Activated naive CD8-positive, alpha-beta T cell treated with anti-CD3 and anti-CD28 coated beads for 36 hours (primary cell): Measurements from ENCODE around the gene PTGDS. TPM values are rescaled to one million over a fixed set of nuclear protein-coding genes. Genes with fewer than 3 reads are reported as not detected.

Experiments used
- DNase-seq: peaks from one replicate; pipeline ENCODE4 v3.0.0; 2021
- H3K27ac Mint-ChIP-seq: one replicate; pipeline ENCODE4 v1.8.0; 2022; ENCODE audit warnings: mild to moderate bottlenecking, moderate library complexity, mixed read lengths
- H3K27me3 Mint-ChIP-seq: one replicate; pipeline ENCODE4 v1.8.0; 2022; ENCODE audit warnings: mild to moderate bottlenecking, mixed read lengths
- H3K36me3 Mint-ChIP-seq: one replicate; pipeline ENCODE4 v1.8.0; 2021; ENCODE audit warnings: mild to moderate bottlenecking, mixed read lengths
- H3K4me1 Mint-ChIP-seq: one replicate; pipeline ENCODE4 v1.8.0; 2021; ENCODE audit warnings: mixed read lengths
- H3K4me3 Mint-ChIP-seq: one replicate; pipeline ENCODE4 v1.8.0; 2022; ENCODE audit warnings: mild to moderate bottlenecking, moderate library complexity, mixed read lengths
- H3K9me3 Mint-ChIP-seq: one replicate; pipeline ENCODE4 v1.8.0; 2022; ENCODE audit warnings: mixed read lengths
- total RNA-seq, 2 experiments: library from RNA; stranded (reverse); gene quantifications; one replicate each; pipeline ENCODE4 v1.2.3, GENCODE V29; 2021

PTGDS gene
- total RNA-seq, 2 experiments from 2014 or later, result not detected

- Mint-ChIP-seq H3K27me3 (peaks cover 24% of the 10 kb centered on the region), H3K9me3 (no peaks in the 10 kb centered on the region), H3K36me3 (no peaks in the 10 kb centered on the region), H3K4me1 (no peaks in the 10 kb centered on the region), H3K4me3 (no peak overlapping the region), H3K27ac (no peak overlapping the region)
- no peak for DNase-seq
These were observed 6.5 kb downstream of the PTGDS start for GRCh38 chr9:136983656-136984314.

- H3K4me3 Mint-ChIP-seq, result no peak overlapping the region
- H3K27me3 Mint-ChIP-seq, result peaks cover 24% of the 10 kb centered on the region
- no peak overlapping the region for H3K27ac Mint-ChIP-seq
- DNase-seq, result no peak
- H3K36me3 Mint-ChIP-seq, result no peaks in the 10 kb centered on the region
- no peaks in the 10 kb centered on the region for H3K4me1 Mint-ChIP-seq
- no peaks in the 10 kb centered on the region for H3K9me3 Mint-ChIP-seq
These were observed 7.2 kb downstream of the PTGDS start for GRCh38 chr9:136984464-136985026.

- no peak overlapping the region for H3K27ac Mint-ChIP-seq
- no peaks in the 10 kb centered on the region for H3K36me3 Mint-ChIP-seq
- no peak for DNase-seq
- no peak overlapping the region for H3K4me3 Mint-ChIP-seq
- no peaks in the 10 kb centered on the region for H3K9me3 Mint-ChIP-seq
- no peaks in the 10 kb centered on the region for H3K4me1 Mint-ChIP-seq
- H3K27me3 Mint-ChIP-seq, result peaks cover 24% of the 10 kb centered on the region
These were observed 7.8 kb downstream of the PTGDS start for GRCh38 chr9:136985027-136985602.

GRCh38 chr9:136985853-136986252, 8.5 kb downstream of the PTGDS start:
- Mint-ChIP-seq H3K27me3 (peaks cover 24% of the 10 kb centered on the region), H3K9me3 (no peaks in the 10 kb centered on the region), H3K27ac (no peak overlapping the region), H3K4me3 (no peak overlapping the region), H3K36me3 (no peaks in the 10 kb centered on the region), H3K4me1 (no peaks in the 10 kb centered on the region)
- DNase-seq, result no peak

- peaks cover 4% of the 10 kb centered on the region for H3K36me3 Mint-ChIP-seq
- no peaks in the 10 kb centered on the region for H3K9me3 Mint-ChIP-seq
- H3K27me3 Mint-ChIP-seq, result peaks cover 17% of the 10 kb centered on the region
- H3K27ac Mint-ChIP-seq, result no peak overlapping the region
- no peak for DNase-seq
- H3K4me3 Mint-ChIP-seq, result no peak overlapping the region
- H3K4me1 Mint-ChIP-seq, result peaks cover 13% of the 10 kb centered on the region
These were observed 11.6 kb downstream of the PTGDS start for GRCh38 chr9:136988872-136989271.

GRCh38 chr9:136990242-136990911, 13.1 kb downstream of the PTGDS start:
- H3K4me3 Mint-ChIP-seq, result no peak overlapping the region
- no peaks in the 10 kb centered on the region for H3K9me3 Mint-ChIP-seq
- H3K27me3 Mint-ChIP-seq, result peaks cover 6% of the 10 kb centered on the region
- H3K36me3 Mint-ChIP-seq, result peaks cover 6% of the 10 kb centered on the region
- H3K4me1 Mint-ChIP-seq, result peaks cover 15% of the 10 kb centered on the region
- DNase-seq, result no peak
- no peak overlapping the region for H3K27ac Mint-ChIP-seq

GRCh38 chr9:136991993-136992818, 14.9 kb downstream of the PTGDS start, which contains the start of gene PAXX:
PAXX (plus strand) TSS chr9:136992422; CDS start chr9:136992444, 22 bp downstream.
- Mint-ChIP-seq H3K27ac (peak within 1 kb of the TSS; percentile 86), H3K4me3 (peak within 1 kb of the TSS; percentile 87), H3K4me1 (peaks cover 23% of the 10 kb centered on the region), H3K36me3 (peaks cover 6% of the 10 kb centered on the region), H3K27me3 (no peaks in the 10 kb centered on the region), H3K9me3 (no peaks in the 10 kb centered on the region)
- DNase-seq, result peak; percentile 97

- Mint-ChIP-seq H3K27ac (peak overlapping the region; percentile 86), H3K4me1 (peaks cover 27% of the 10 kb centered on the region), H3K27me3 (no peaks in the 10 kb centered on the region), H3K36me3 (peaks cover 6% of the 10 kb centered on the region), H3K4me3 (peak overlapping the region; percentile 87), H3K9me3 (no peaks in the 10 kb centered on the region)
- DNase-seq, result no peak
These were observed 15.6 kb downstream of the PTGDS start for GRCh38 chr9:136992819-136993369.

- Mint-ChIP-seq H3K27me3 (no peaks in the 10 kb centered on the region), H3K4me1 (peaks cover 35% of the 10 kb centered on the region), H3K9me3 (no peaks in the 10 kb centered on the region), H3K4me3 (no peak overlapping the region), H3K36me3 (peaks cover 6% of the 10 kb centered on the region), H3K27ac (no peak overlapping the region)
- DNase-seq, result no peak
These were observed 17.0 kb downstream of the PTGDS start for GRCh38 chr9:136994180-136994887.

- no peak for DNase-seq
- Mint-ChIP-seq H3K27ac (no peak overlapping the region), H3K27me3 (no peaks in the 10 kb centered on the region), H3K36me3 (peaks cover 6% of the 10 kb centered on the region), H3K4me1 (peaks cover 38% of the 10 kb centered on the region), H3K4me3 (no peak overlapping the region), H3K9me3 (no peaks in the 10 kb centered on the region)
These were observed 17.6 kb downstream of the PTGDS start for GRCh38 chr9:136994888-136995230.

- peaks cover 6% of the 10 kb centered on the region for H3K36me3 Mint-ChIP-seq
- H3K9me3 Mint-ChIP-seq, result no peaks in the 10 kb centered on the region
- H3K27ac Mint-ChIP-seq, result no peak overlapping the region
- DNase-seq, result no peak
- H3K4me1 Mint-ChIP-seq, result peaks cover 43% of the 10 kb centered on the region
- no peaks in the 10 kb centered on the region for H3K27me3 Mint-ChIP-seq
- no peak overlapping the region for H3K4me3 Mint-ChIP-seq
These were observed 18.1 kb downstream of the PTGDS start for GRCh38 chr9:136995362-136995761.

GRCh38 chr9:136995772-136996311, 18.5 kb downstream of the PTGDS start:
- H3K4me1 Mint-ChIP-seq, result peaks cover 47% of the 10 kb centered on the region
- no peak for DNase-seq

GRCh38 chr9:136996361-136997292, 19.3 kb downstream of the PTGDS start, which contains the start of gene CLIC3:
CLIC3 (minus strand) TSS chr9:136996568; CDS start chr9:136996543, 25 bp downstream.
- H3K27ac Mint-ChIP-seq, result peak within 1 kb of the TSS; percentile 16
- peak within 1 kb of the TSS; percentile 14 for H3K4me3 Mint-ChIP-seq
- DNase-seq, result peak; percentile 47
- no peaks in the 10 kb centered on the region for H3K9me3 Mint-ChIP-seq
- H3K36me3 Mint-ChIP-seq, result peaks cover 6% of the 10 kb centered on the region
- H3K27me3 Mint-ChIP-seq, result no peaks in the 10 kb centered on the region
- H3K4me1 Mint-ChIP-seq, result peaks cover 43% of the 10 kb centered on the region

More at GRCh38 chr9:136995772-136996311, 18.5 kb downstream of the PTGDS start:
- no peaks in the 10 kb centered on the region for H3K27me3 Mint-ChIP-seq
- no peak overlapping the region for H3K4me3 Mint-ChIP-seq
- no peaks in the 10 kb centered on the region for H3K9me3 Mint-ChIP-seq
- H3K36me3 Mint-ChIP-seq, result peaks cover 6% of the 10 kb centered on the region
- peak overlapping the region; percentile 16 for H3K27ac Mint-ChIP-seq
